ENCODE results near the gene FAM89B. TPM values are rescaled to one million over a fixed set of nuclear protein-coding genes. Genes with fewer than 3 reads are reported as not detected.
A peak's percentile ranks its signal among the peaks of the same experiment; 100 is the strongest.

FAM89B gene
- polyA plus RNA-seq, 1 donor from 2014 or later = 75.1 TPM

DNA sequence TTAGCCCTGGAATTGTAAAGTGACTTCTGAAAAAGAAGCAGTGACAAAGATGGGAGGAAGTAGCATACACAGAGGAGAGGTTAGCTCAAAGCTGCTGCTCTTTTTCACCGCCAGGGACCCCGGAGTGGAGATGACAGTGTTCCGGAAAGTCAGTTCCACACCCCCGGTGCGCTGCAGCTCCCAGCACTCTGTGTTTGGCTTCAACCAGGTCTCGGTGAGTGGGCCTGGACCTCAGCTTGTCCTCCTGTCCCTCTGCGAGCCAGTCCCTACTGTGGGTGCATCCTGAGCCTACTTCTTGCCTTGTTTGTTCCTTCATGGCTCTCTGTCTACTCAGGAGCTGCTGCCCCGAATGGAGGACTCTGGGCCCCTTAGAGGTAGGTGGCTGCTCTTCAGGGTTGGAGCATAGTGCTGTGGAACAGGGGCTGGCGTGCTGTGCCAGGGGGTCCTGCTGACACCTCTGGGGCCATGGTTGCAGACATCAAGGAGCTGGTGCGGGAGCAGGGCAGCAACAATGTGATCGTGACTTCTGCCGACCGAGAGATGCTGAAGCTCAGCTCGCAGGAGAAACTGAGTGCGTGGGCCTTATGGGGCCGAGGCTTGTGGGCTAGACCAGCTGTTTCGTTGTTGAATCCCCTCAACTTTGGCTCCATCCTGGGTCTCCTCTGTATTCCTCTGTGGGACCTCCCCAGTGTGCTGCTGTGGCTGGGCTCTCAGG is 45.0 kb downstream of the FAM89B start:
- H3K4me3 ChIP-seq (ENCODE audit: low read length) = peak overlapping the region; percentile 81
- no peak overlapping the region for H3K27ac ChIP-seq (ENCODE audit: low read length)
- peak overlapping the region; percentile 76 for H3K9ac ChIP-seq (ENCODE audit: low read length)
- no peaks in the 10 kb centered on the region for H4K20me1 ChIP-seq (ENCODE audit: insufficient read depth)
- no peaks in the 10 kb centered on the region for H3K36me3 ChIP-seq (ENCODE audit: insufficient read depth, low read length)
- TF ChIP-seq RAD21 (conservative IDR thresholded peaks at IDR 0.05) (no peak), EZH2 (IDR thresholded peaks at IDR 0.05; ENCODE audit: borderline replicate concordance, insufficient read depth, low read length, poor library complexity, severe bottlenecking) (no peak), TAF1 (IDR thresholded peaks at IDR 0.05; ENCODE audit: low read depth) (no peak), POLR2AphosphoS5 (IDR thresholded peaks at IDR 0.05) (no peak), EP300 (conservative IDR thresholded peaks at IDR 0.05; ENCODE audit: poor library complexity, severe bottlenecking) (no peak), SMC3 (conservative IDR thresholded peaks at IDR 0.05; ENCODE audit: poor library complexity) (no peak), MXI1 (conservative IDR thresholded peaks at IDR 0.05; ENCODE audit: poor library complexity, severe bottlenecking) (no peak)
- TF ChIP-seq, protein P1, sequence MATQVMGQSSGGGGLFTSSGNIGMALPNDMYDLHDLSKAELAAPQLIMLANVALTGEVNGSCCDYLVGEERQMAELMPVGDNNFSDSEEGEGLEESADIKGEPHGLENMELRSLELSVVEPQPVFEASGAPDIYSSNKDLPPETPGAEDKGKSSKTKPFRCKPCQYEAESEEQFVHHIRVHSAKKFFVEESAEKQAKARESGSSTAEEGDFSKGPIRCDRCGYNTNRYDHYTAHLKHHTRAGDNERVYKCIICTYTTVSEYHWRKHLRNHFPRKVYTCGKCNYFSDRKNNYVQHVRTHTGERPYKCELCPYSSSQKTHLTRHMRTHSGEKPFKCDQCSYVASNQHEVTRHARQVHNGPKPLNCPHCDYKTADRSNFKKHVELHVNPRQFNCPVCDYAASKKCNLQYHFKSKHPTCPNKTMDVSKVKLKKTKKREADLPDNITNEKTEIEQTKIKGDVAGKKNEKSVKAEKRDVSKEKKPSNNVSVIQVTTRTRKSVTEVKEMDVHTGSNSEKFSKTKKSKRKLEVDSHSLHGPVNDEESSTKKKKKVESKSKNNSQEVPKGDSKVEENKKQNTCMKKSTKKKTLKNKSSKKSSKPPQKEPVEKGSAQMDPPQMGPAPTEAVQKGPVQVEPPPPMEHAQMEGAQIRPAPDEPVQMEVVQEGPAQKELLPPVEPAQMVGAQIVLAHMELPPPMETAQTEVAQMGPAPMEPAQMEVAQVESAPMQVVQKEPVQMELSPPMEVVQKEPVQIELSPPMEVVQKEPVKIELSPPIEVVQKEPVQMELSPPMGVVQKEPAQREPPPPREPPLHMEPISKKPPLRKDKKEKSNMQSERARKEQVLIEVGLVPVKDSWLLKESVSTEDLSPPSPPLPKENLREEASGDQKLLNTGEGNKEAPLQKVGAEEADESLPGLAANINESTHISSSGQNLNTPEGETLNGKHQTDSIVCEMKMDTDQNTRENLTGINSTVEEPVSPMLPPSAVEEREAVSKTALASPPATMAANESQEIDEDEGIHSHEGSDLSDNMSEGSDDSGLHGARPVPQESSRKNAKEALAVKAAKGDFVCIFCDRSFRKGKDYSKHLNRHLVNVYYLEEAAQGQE (IDR thresholded peaks at IDR 0.05; ENCODE audit: borderline replicate concordance) = no peak
- TF ChIP-seq, protein P2, sequence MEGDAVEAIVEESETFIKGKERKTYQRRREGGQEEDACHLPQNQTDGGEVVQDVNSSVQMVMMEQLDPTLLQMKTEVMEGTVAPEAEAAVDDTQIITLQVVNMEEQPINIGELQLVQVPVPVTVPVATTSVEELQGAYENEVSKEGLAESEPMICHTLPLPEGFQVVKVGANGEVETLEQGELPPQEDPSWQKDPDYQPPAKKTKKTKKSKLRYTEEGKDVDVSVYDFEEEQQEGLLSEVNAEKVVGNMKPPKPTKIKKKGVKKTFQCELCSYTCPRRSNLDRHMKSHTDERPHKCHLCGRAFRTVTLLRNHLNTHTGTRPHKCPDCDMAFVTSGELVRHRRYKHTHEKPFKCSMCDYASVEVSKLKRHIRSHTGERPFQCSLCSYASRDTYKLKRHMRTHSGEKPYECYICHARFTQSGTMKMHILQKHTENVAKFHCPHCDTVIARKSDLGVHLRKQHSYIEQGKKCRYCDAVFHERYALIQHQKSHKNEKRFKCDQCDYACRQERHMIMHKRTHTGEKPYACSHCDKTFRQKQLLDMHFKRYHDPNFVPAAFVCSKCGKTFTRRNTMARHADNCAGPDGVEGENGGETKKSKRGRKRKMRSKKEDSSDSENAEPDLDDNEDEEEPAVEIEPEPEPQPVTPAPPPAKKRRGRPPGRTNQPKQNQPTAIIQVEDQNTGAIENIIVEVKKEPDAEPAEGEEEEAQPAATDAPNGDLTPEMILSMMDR (IDR thresholded peaks at IDR 0.05; ENCODE audit: poor library complexity, severe bottlenecking) = no peak
- H3K9me3 ChIP-seq (ENCODE audit: low read length) = no peaks in the 10 kb centered on the region
- peak overlapping the region; percentile 84 for H3K4me2 ChIP-seq (ENCODE audit: low read length)
- no peak overlapping the region for H2AFZ ChIP-seq (ENCODE audit: low read depth, low read length)
- H3K9me2 ChIP-seq (ENCODE audit: insufficient read depth, low read length) = no peaks in the 10 kb centered on the region
- H3K79me2 ChIP-seq (replicated peaks; ENCODE audit: insufficient read depth, low read length) = peaks cover 18% of the 10 kb centered on the region
- no peaks in the 10 kb centered on the region for H3K27me3 ChIP-seq (ENCODE audit: insufficient read depth, low read depth, low read length)
- H3F3A ChIP-seq (ENCODE audit: insufficient read depth, low read length, poor library complexity, severe bottlenecking) = no peaks in the 10 kb centered on the region

DNA sequence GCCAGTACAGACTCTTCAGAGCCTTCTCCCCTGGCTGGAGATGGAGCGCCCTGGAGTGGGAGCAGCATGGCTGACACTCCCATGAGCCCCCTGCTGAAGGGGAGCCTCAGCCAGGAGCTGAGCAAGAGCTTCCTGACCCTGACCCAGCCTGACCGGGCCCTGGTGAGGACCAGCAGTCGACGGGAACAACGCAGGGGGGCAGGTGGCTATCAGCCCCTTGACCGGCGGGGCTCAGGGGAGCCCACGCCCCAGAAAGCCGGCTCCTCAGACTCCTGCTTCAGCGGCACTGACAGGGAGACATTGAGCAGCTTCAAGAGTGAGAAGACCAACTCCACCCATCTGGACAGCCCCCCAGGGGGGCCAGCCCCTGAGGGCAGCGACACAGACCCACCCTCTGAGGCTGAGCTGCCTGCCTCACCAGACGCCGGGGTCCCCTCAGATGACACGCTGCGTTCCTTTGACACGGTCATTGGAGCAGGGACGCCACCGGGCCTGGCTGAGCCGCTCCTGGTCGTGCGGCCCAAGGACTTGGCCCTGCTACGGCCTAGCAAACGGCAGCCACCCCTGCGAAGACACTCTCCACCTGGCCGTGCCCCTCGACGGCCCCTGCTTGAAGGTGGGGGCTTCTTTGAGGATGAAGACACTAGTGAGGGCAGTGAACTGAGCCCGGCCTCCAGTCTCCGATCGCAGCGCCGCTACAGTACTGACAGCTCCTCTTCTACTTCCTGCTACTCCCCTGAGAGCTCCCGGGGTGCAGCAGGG is 45.8 kb downstream of the FAM89B start:
- H3K79me2 ChIP-seq (replicated peaks; ENCODE audit: insufficient read depth, low read length) = peaks cover 18% of the 10 kb centered on the region
- no peaks in the 10 kb centered on the region for H3K9me2 ChIP-seq (ENCODE audit: insufficient read depth, low read length)
- no peak for TF ChIP-seq EZH2 (IDR thresholded peaks at IDR 0.05; ENCODE audit: borderline replicate concordance, insufficient read depth, low read length, poor library complexity, severe bottlenecking)
- no peak for TF ChIP-seq MXI1 (conservative IDR thresholded peaks at IDR 0.05; ENCODE audit: poor library complexity, severe bottlenecking)
- no peak for TF ChIP-seq POLR2AphosphoS5 (IDR thresholded peaks at IDR 0.05)
- TF ChIP-seq, protein P2 (IDR thresholded peaks at IDR 0.05; ENCODE audit: poor library complexity, severe bottlenecking) = no peak
- no peak for TF ChIP-seq RAD21 (conservative IDR thresholded peaks at IDR 0.05)
- no peak for TF ChIP-seq TAF1 (IDR thresholded peaks at IDR 0.05; ENCODE audit: low read depth)
- TF ChIP-seq, protein P1 (IDR thresholded peaks at IDR 0.05; ENCODE audit: borderline replicate concordance) = no peak
- TF ChIP-seq SMC3 (conservative IDR thresholded peaks at IDR 0.05; ENCODE audit: poor library complexity) = no peak
- no peak for TF ChIP-seq EP300 (conservative IDR thresholded peaks at IDR 0.05; ENCODE audit: poor library complexity, severe bottlenecking)
- no peak overlapping the region for H3K9ac ChIP-seq (ENCODE audit: low read length)
- no peaks in the 10 kb centered on the region for H3F3A ChIP-seq (ENCODE audit: insufficient read depth, low read length, poor library complexity, severe bottlenecking)
- no peak overlapping the region for H3K4me2 ChIP-seq (ENCODE audit: low read length)
- no peaks in the 10 kb centered on the region for H3K9me3 ChIP-seq (ENCODE audit: low read length)
- H3K27me3 ChIP-seq (ENCODE audit: insufficient read depth, low read depth, low read length) = no peaks in the 10 kb centered on the region
- no peaks in the 10 kb centered on the region for H3K36me3 ChIP-seq (ENCODE audit: insufficient read depth, low read length)
- H3K27ac ChIP-seq (ENCODE audit: low read length) = no peak overlapping the region
- no peak overlapping the region for H2AFZ ChIP-seq (ENCODE audit: low read depth, low read length)
- no peak overlapping the region for H3K4me3 ChIP-seq (ENCODE audit: low read length)
- no peaks in the 10 kb centered on the region for H4K20me1 ChIP-seq (ENCODE audit: insufficient read depth)

Measured in neural cell (in vitro differentiated cells).